OCI-LY1 (cell line): ENCODE data around the gene OR2AK2.

Experiments
- H2AFZ ChIP-seq: fragments of 200-600 bp; sonication (generic), shearing (Covaris generic); 2 replicates; pipeline ENCODE4 v1.6.0; 2014; ENCODE audit warnings: antibody characterized with exemption, mild to moderate bottlenecking, low read length
- H3F3A ChIP-seq: fragments of 200-600 bp; sonication (generic), shearing (Covaris generic); 2 replicates; pipeline ENCODE4 v1.6.0; 2014; ENCODE audit warnings: mild to moderate bottlenecking, antibody characterized with exemption, low read length, moderate library complexity; ENCODE audit not compliant: insufficient read depth
- H3K27ac ChIP-seq: fragments of 200-600 bp; sonication (generic); 2 replicates; pipeline ENCODE4 v1.5.1; 2014; ENCODE audit warnings: low read length, mixed run types, mild to moderate bottlenecking, low read depth; ENCODE audit not compliant: poor library complexity, severe bottlenecking
- H3K27me3 ChIP-seq: fragments of 200-600 bp; sonication (generic); 2 replicates; pipeline ENCODE4 v1.6.0; 2014; ENCODE audit warnings: antibody characterized with exemption, mild to moderate bottlenecking, low read length, moderate library complexity; ENCODE audit not compliant: insufficient read depth
- H3K36me3 ChIP-seq: fragments of 200-600 bp; sonication (generic); 2 replicates; pipeline ENCODE4 v1.6.1; 2014; ENCODE audit warnings: mild to moderate bottlenecking, antibody characterized with exemption, low read length, moderate library complexity, mixed read lengths; ENCODE audit not compliant: insufficient read depth
- H3K4me1 ChIP-seq: fragments of 200-600 bp; sonication (generic); 2 replicates; pipeline ENCODE4 v1.5.1; 2014; ENCODE audit warnings: mild to moderate bottlenecking, low read length, moderate library complexity; ENCODE audit not compliant: insufficient read depth, severe bottlenecking
- H3K4me2 ChIP-seq: fragments of 200-600 bp; sonication (generic), shearing (Covaris generic); 2 replicates; pipeline ENCODE4 v1.6.1; 2014; ENCODE audit warnings: low read length
- H3K4me3 ChIP-seq: fragments of 200-600 bp; sonication (generic); 2 replicates; pipeline ENCODE4 v1.5.1; 2014; ENCODE audit warnings: low read length, low read depth, mild to moderate bottlenecking, mixed read lengths; ENCODE audit not compliant: poor library complexity, severe bottlenecking
- H3K79me2 ChIP-seq: fragments of 200-600 bp; shearing (Covaris generic); 2 replicates; pipeline ENCODE4 v1.6.1; 2016; ENCODE audit warnings: mixed run types, low read length, mixed read lengths; ENCODE audit not compliant: insufficient read depth
- H3K9ac ChIP-seq: fragments of 200-600 bp; sonication (generic), shearing (Covaris generic); 2 replicates; pipeline ENCODE4 v1.6.1; 2014; ENCODE audit warnings: mild to moderate bottlenecking, low read length, mixed read lengths
- H3K9me2 ChIP-seq: fragments of 200-600 bp; sonication (generic), shearing (Covaris generic); 2 replicates; pipeline ENCODE4 v1.6.1; 2014; ENCODE audit warnings: low read depth, mild to moderate bottlenecking, low read length, mixed read lengths
- H3K9me3 ChIP-seq: fragments of 200-600 bp; shearing (Covaris generic); 2 replicates; pipeline ENCODE4 v1.6.1; 2014; ENCODE audit warnings: low read length, mixed read lengths
- H4K20me1 ChIP-seq: fragments of 200-600 bp; sonication (generic), shearing (Covaris generic); 2 replicates; pipeline ENCODE4 v1.6.0; 2016; ENCODE audit warnings: mild to moderate bottlenecking, low read length; ENCODE audit not compliant: insufficient read depth
- EZH2 ChIP-seq: fragments of 200-600 bp; sonication (generic), shearing (Covaris generic); IDR thresholded peaks from 2 replicates; pipeline ENCODE4 v1.8.0; 2017; ENCODE audit warnings: borderline replicate concordance, mixed run types, mild to moderate bottlenecking, antibody characterized with exemption, low read length, moderate library complexity, mixed read lengths
- TF ChIP-seq, protein P1 (sequence below): fragments of 200-600 bp; sonication (generic), shearing (Covaris generic); IDR thresholded peaks from 2 replicates; pipeline ENCODE4 v1.5.1; 2017; ENCODE audit warnings: mild to moderate bottlenecking, antibody characterized with exemption, low read length, moderate library complexity, mixed read lengths

The OR2AK2 gene

DNA sequence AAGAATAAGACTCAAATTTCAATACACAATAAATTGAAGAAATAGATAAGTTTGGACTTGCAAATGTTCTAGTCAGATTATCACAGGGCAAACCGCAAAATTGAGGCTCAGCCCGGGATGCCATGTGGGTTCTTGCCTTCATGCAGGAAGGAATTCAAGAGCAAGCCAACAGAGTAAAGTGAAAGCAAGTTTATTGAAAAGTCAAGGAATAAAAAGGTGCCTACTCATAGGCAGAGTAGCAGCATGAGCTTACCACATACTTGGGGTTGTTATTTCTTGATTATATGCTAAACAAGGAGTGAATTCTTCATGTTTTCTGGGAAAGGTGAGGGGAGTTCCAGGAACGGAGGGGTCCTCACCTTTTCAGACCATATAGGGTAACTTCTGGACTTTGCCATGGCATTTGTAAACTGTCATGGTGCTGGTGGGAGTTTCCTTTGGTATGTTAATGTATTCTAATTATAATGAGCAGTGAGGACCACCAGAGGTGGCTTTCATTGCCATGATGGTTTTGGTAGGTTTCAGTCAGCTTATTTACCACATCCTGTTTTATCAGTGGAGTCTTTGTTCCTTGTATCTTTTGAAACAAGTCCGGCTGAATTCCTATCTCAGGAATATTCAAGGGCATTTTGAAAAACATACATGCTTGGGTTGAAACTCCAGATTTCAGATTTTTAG, 2.0 kb upstream of the OR2AK2 start:
- H4K20me1 ChIP-seq, result no peaks in the 10 kb centered on the region
- no peaks in the 10 kb centered on the region for H3F3A ChIP-seq
- TF ChIP-seq, protein P1, sequence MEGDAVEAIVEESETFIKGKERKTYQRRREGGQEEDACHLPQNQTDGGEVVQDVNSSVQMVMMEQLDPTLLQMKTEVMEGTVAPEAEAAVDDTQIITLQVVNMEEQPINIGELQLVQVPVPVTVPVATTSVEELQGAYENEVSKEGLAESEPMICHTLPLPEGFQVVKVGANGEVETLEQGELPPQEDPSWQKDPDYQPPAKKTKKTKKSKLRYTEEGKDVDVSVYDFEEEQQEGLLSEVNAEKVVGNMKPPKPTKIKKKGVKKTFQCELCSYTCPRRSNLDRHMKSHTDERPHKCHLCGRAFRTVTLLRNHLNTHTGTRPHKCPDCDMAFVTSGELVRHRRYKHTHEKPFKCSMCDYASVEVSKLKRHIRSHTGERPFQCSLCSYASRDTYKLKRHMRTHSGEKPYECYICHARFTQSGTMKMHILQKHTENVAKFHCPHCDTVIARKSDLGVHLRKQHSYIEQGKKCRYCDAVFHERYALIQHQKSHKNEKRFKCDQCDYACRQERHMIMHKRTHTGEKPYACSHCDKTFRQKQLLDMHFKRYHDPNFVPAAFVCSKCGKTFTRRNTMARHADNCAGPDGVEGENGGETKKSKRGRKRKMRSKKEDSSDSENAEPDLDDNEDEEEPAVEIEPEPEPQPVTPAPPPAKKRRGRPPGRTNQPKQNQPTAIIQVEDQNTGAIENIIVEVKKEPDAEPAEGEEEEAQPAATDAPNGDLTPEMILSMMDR, result no peak
- TF ChIP-seq EZH2, result no peak
- no peaks in the 10 kb centered on the region for H3K36me3 ChIP-seq
- H3K4me2 ChIP-seq, result no peak overlapping the region
- H3K79me2 ChIP-seq, result no peaks in the 10 kb centered on the region
- no peak overlapping the region for H3K4me3 ChIP-seq
- no peaks in the 10 kb centered on the region for H3K9me3 ChIP-seq
- no peaks in the 10 kb centered on the region for H3K4me1 ChIP-seq
- H3K27me3 ChIP-seq, result no peaks in the 10 kb centered on the region
- no peak overlapping the region for H2AFZ ChIP-seq
- H3K9ac ChIP-seq, result no peak overlapping the region
- no peak overlapping the region for H3K27ac ChIP-seq
- H3K9me2 ChIP-seq, result no peaks in the 10 kb centered on the region

DNA sequence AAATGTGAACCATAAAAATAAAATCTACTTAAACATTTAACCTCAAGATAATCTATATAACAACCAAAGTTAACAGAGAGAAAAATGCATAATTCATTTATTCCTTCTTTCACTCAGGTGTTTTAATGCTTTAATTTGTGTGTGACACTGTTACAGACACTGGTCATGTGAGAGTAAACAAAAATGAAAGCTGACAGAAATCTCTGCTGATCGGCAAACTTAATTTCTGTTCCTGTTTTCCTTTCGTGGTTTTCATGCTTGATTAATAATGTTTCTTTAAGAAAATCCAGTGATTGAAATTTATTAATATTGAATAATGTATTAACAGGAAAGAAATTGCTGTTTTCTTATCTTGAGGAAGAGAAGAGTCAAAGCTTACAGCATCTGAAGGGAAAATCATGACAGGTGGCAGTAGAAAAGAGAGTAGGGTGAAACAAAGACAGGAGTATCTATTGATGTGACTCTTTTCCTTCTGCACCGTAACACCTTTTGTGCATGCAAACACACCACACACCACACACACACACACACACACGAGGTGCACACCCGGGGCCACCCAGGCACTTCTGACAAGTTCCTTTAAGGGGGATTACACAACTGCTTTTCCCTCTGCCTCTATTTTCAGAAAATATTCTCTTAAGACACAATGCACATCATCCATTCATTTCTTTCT, 1.6 kb downstream of the OR2AK2 start:
- no peaks in the 10 kb centered on the region for H3K36me3 ChIP-seq
- no peak overlapping the region for H2AFZ ChIP-seq
- no peaks in the 10 kb centered on the region for H4K20me1 ChIP-seq
- H3K9ac ChIP-seq, result no peak overlapping the region
- no peaks in the 10 kb centered on the region for H3K9me3 ChIP-seq
- no peaks in the 10 kb centered on the region for H3K79me2 ChIP-seq
- TF ChIP-seq EZH2, result no peak
- TF ChIP-seq, protein P1, result no peak
- H3K27me3 ChIP-seq, result no peaks in the 10 kb centered on the region
- H3K9me2 ChIP-seq, result no peaks in the 10 kb centered on the region
- H3K4me2 ChIP-seq, result no peak overlapping the region
- no peak overlapping the region for H3K4me3 ChIP-seq
- H3K4me1 ChIP-seq, result no peaks in the 10 kb centered on the region
- no peaks in the 10 kb centered on the region for H3F3A ChIP-seq
- no peak overlapping the region for H3K27ac ChIP-seq

DNA sequence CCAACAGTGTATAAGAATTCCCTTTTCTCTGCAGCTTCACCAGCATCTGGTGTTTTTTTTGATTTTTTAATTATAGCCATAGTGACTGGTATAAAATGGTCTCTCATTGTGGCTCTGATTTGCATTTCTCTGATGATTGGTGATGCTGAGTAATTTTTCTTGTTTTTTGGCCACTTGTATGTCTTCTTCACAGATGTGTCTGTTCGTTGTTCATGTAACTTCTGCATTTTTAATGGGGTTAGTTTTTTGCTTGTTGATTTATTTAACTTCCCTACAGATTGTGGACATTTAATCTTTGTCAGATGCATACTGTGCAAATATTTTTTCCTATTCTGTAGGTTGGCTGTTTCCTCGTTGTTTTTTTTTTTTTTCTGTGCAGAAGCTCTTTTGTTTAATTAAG, 28.0 kb downstream of the OR2AK2 start:
- H3K9me2 ChIP-seq, result no peaks in the 10 kb centered on the region
- H3K9me3 ChIP-seq, result no peaks in the 10 kb centered on the region
- H3K27ac ChIP-seq, result no peak overlapping the region
- no peaks in the 10 kb centered on the region for H3K27me3 ChIP-seq
- no peak for TF ChIP-seq EZH2
- TF ChIP-seq, protein P1, result no peak
- H3K36me3 ChIP-seq, result no peaks in the 10 kb centered on the region
- no peaks in the 10 kb centered on the region for H3F3A ChIP-seq
- no peak overlapping the region for H2AFZ ChIP-seq
- no peaks in the 10 kb centered on the region for H3K79me2 ChIP-seq
- no peaks in the 10 kb centered on the region for H4K20me1 ChIP-seq
- no peak overlapping the region for H3K9ac ChIP-seq
- H3K4me3 ChIP-seq, result no peak overlapping the region
- no peak overlapping the region for H3K4me2 ChIP-seq
- H3K4me1 ChIP-seq, result no peaks in the 10 kb centered on the region
